ENCODE results near the gene BMPER.

Gene BMPER

DNA sequence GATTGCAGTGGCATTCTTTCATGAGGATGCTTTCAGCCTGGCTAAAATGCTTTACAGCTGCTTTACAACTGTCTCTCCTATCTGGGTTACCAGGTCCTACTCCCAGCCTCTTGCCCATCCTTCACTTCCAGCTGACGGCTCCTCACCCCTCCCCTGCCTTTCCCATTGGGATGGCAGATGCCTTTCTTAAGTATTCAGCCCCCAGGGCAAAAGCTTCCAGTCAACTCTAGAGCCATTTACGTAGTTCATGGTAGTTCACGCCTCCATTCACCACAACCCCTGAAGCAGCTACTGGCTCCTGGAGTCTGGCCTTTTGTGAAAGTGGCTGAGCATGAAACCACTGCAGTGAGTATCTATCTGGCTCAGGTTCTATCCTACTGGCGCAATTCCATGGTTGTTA, 17.2 kb upstream of the BMPER start:
- TF ChIP-seq, protein P1, sequence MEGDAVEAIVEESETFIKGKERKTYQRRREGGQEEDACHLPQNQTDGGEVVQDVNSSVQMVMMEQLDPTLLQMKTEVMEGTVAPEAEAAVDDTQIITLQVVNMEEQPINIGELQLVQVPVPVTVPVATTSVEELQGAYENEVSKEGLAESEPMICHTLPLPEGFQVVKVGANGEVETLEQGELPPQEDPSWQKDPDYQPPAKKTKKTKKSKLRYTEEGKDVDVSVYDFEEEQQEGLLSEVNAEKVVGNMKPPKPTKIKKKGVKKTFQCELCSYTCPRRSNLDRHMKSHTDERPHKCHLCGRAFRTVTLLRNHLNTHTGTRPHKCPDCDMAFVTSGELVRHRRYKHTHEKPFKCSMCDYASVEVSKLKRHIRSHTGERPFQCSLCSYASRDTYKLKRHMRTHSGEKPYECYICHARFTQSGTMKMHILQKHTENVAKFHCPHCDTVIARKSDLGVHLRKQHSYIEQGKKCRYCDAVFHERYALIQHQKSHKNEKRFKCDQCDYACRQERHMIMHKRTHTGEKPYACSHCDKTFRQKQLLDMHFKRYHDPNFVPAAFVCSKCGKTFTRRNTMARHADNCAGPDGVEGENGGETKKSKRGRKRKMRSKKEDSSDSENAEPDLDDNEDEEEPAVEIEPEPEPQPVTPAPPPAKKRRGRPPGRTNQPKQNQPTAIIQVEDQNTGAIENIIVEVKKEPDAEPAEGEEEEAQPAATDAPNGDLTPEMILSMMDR (conservative IDR thresholded peaks at IDR 0.05), result no peak
- TF ChIP-seq ZFX (IDR thresholded peaks at IDR 0.05), result no peak
- no peak overlapping the region for H3K27ac ChIP-seq

DNA sequence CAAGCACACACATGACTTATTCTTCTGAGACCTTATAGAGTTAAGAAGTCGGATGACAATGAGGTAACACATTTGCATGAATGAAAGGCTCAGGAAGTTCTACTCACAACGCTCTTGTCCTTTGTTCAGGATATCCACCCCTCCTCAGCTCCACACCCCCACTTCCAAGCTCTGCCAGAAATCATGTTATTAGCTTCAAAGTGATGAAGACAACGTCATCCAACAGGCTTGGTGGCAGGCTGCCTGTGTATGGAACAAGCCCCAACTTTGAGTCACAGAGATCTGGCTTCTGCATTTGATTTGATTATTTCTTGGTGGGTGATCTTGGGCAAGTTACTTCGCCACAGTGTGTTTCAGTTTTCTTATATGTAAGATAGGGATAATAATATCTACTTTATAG, 12.4 kb upstream of the BMPER start:
- TF ChIP-seq, protein P1 (conservative IDR thresholded peaks at IDR 0.05), result no peak
- TF ChIP-seq ZFX (IDR thresholded peaks at IDR 0.05), result no peak
- no peak overlapping the region for H3K27ac ChIP-seq

DNA sequence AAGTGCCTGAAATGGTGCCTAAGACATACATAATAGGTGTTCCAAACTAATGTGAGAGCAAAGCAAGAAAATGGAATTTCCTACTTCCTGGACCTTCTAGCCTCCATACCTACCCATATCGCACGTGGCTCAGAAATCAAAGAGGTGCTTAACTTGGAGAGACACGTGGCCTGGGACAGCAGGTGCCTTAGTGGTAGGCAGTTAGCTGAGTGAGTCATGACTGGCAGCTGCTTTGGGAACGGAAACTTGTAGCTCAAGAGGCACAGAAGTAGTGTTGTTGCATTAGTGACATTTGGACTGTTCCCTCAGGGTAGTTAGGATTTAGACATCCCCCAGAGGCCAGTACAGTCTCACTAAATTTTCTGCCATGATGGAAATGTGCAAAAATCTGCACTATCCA, 12.0 kb upstream of the BMPER start:
- H3K27ac ChIP-seq, result no peak overlapping the region
- no peak for TF ChIP-seq ZFX (IDR thresholded peaks at IDR 0.05)
- TF ChIP-seq, protein P1 (conservative IDR thresholded peaks at IDR 0.05), result no peak

DNA sequence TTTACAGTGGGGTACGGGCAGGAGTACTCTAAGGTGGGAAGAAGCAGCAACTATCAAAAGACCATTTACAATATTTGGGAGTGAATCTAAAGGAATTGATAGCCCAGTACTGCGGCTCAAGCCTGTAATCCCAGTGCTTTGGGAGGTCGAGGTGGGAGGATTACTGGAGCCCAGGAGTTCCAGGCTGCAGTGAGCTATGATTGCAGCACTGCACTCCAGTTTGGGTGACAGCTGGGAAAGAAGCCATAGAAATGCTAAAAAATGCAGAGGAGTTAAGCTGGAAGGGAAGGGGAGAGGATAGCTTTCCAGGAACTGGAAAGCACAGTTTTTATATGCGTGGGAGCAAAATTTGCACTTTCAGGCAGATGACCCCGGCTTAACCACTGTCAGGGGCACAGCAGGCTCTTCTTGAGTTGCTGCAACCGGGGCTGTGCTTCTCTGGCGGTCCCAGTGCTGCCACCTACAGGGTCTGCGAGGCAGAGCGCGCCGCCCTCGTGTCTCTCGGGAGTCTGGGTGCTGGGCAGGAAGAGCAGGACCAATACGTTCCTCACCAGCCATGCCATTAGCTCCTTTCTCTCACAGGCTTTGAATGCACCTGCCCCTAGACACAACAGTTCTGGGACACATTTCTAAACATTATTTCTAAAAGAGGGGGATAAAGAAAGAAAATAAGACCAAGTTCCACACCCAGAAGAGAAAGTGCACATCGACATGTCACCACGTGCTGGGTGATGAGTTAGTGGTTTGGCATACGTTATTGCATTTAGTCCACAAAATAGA, 10.1 kb upstream of the BMPER start:
- H3K27ac ChIP-seq, result no peak overlapping the region
- TF ChIP-seq, protein P1 (conservative IDR thresholded peaks at IDR 0.05), result peak; percentile 94
- no peak for TF ChIP-seq ZFX (IDR thresholded peaks at IDR 0.05)

DNA sequence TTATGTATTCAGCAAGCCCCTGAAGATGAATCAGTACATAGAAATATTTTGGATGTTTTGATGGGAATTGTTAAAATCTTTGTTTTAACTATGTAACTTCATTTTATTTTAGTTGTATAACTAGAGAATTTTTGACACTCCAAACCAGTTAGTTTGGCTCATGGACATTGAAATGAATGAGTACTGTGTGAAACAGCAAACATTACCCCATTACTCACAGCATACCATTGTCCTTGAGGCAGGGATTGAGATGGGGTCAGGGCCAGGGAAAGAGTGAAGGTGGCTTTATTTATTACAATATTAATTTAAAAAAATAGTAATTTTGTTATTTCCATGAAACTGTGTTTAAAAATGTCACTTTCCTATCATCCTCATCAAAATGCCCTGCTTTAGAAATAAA, 4.8 kb upstream of the BMPER start:
- no peak overlapping the region for H3K27ac ChIP-seq
- no peak for TF ChIP-seq ZFX (IDR thresholded peaks at IDR 0.05)
- TF ChIP-seq, protein P1 (conservative IDR thresholded peaks at IDR 0.05), result no peak

DNA sequence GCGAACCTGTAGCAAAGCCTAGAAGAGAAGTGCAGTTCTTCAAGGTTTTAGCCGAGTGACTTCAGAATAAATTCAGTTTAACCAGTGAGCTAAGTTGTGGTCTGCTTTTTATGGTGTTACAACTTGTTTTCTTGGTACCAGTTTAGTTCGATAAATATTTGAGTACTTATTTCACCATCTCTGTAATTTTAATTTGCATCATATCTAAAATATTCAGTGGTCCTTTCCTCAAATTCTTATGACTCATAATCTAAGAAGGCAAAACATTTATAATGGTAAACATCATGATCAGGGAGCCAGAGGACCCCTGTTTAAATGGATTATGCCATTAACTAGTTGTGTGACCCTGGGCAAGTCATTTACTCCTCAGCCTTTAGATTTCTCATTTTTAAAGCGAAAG, 4.1 kb upstream of the BMPER start:
- no peak overlapping the region for H3K27ac ChIP-seq
- TF ChIP-seq, protein P1 (conservative IDR thresholded peaks at IDR 0.05), result no peak
- TF ChIP-seq ZFX (IDR thresholded peaks at IDR 0.05), result no peak

DNA sequence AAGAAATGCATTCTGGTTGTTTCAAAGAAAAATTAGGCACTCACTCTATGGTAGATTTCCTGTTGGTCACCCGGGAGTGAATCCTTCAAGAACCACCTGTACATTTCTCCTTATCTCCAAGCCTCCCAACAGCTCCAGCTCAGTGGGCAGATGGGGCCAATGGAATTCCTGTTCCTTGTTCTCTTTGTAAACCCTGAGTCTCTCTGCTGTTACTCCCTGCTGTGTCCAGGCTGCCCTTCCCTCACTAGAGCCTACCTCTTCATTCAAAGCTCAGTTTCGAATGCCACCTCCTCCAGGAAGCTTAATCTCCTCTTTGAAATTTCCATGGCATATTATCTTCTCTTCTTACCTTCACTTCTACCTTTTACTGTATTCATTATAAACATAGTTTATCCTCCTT, 3.5 kb upstream of the BMPER start:
- H3K27ac ChIP-seq, result no peak overlapping the region
- TF ChIP-seq ZFX (IDR thresholded peaks at IDR 0.05), result no peak
- TF ChIP-seq, protein P1 (conservative IDR thresholded peaks at IDR 0.05), result no peak
